Fibroblast of mammary gland (primary cell): ENCODE measurements around the gene NAV1.

Experiments
- DNase-seq: peaks from one replicate; pipeline ENCODE4 v3.0.0-alpha.2; 2010; ENCODE audit warnings: low read depth
- H3K4me3 ChIP-seq: 2 replicates; pipeline ENCODE4 v1.5.1; 2011; ENCODE audit warnings: low read depth, mild to moderate bottlenecking, low read length, moderate library complexity; ENCODE audit not compliant: control insufficient read depth
- CTCF ChIP-seq: conservative IDR thresholded peaks from 2 replicates; pipeline ENCODE4 v1.5.1; 2011; ENCODE audit warnings: low read depth, low read length, inconsistent platforms; ENCODE audit not compliant: control insufficient read depth, insufficient read depth

Gene NAV1

GRCh38 chr1:201582705-201583442 lies 43.9 kb downstream of the NAV1 start:
- TF ChIP-seq CTCF, result no peak
- peak; percentile 76 for DNase-seq
- no peak overlapping the region for H3K4me3 ChIP-seq

GRCh38 chr1:201583663-201584062 lies 44.7 kb downstream of the NAV1 start:
- TF ChIP-seq CTCF, result no peak
- no peak overlapping the region for H3K4me3 ChIP-seq
- no peak for DNase-seq

GRCh38 chr1:201584471-201585092 lies 45.7 kb downstream of the NAV1 start:
- no peak for TF ChIP-seq CTCF
- H3K4me3 ChIP-seq, result no peak overlapping the region
- DNase-seq, result peak; percentile 94

GRCh38 chr1:201585093-201585483 lies 46.2 kb downstream of the NAV1 start:
- peak; percentile 76 for DNase-seq
- no peak for TF ChIP-seq CTCF
- H3K4me3 ChIP-seq, result no peak overlapping the region

GRCh38 chr1:201585901-201586300 lies 47.0 kb downstream of the NAV1 start:
- DNase-seq, result peak; percentile 30
- H3K4me3 ChIP-seq, result no peak overlapping the region
- no peak for TF ChIP-seq CTCF

GRCh38 chr1:201586806-201587205 lies 47.9 kb downstream of the NAV1 start:
- DNase-seq, result no peak
- no peak overlapping the region for H3K4me3 ChIP-seq
- no peak for TF ChIP-seq CTCF
